GM18519 (cell line): ENCODE data around the gene RAET1G.
"Not testable (repeated sequence)": the region's sequence is repeated elsewhere in the genome, so short reads cannot be mapped to it uniquely, and the experiment has no call there.

Experiments used
- ATAC-seq: cut with Tn5 transposase; IDR thresholded peaks from one replicate; pipeline ENCODE4 v1.9.1; 2021; ENCODE audit warnings: mild to moderate bottlenecking, moderate library complexity; ENCODE audit not compliant: unreplicated experiment, low FRiP score

Gene RAET1G

GRCh38 chr6:149898966-149899365 lies 24.0 kb downstream of the RAET1G start:
- ATAC-seq = no peak

- no peak for ATAC-seq
Observed at GRCh38 chr6:149897855-149898744, 24.8 kb downstream of the RAET1G start, which contains the start of gene RAET1E. Gene RAET1E (minus strand): TSS chr6:149898113. CDS start chr6:149890901, 7,212 bp downstream.

- no peak for ATAC-seq
Observed at GRCh38 chr6:149897015-149897697, 25.8 kb downstream of the RAET1G start.

- ATAC-seq = no peak
Observed at GRCh38 chr6:149896491-149896890, 26.4 kb downstream of the RAET1G start.

GRCh38 chr6:149895833-149896271 lies 27.1 kb downstream of the RAET1G start:
- ATAC-seq = no peak

- no peak for ATAC-seq
Observed at GRCh38 chr6:149895048-149895590, 27.8 kb downstream of the RAET1G start.

- not testable (repeated sequence) for ATAC-seq
Observed at GRCh38 chr6:149891864-149892263, 31.1 kb downstream of the RAET1G start.

- no peak for ATAC-seq
Observed at GRCh38 chr6:149891259-149891658, 31.7 kb downstream of the RAET1G start.

GRCh38 chr6:149890629-149891045 lies 32.3 kb downstream of the RAET1G start:
- no peak for ATAC-seq

GRCh38 chr6:149889326-149889725 lies 33.6 kb downstream of the RAET1G start:
- no peak for ATAC-seq

GRCh38 chr6:149888659-149889058 lies 34.3 kb downstream of the RAET1G start:
- ATAC-seq = no peak

- no peak for ATAC-seq
Observed at GRCh38 chr6:149888093-149888492, 34.8 kb downstream of the RAET1G start.

- ATAC-seq = no peak
Observed at GRCh38 chr6:149887343-149887742, 35.6 kb downstream of the RAET1G start.

GRCh38 chr6:149885888-149886287 lies 37.0 kb downstream of the RAET1G start:
- no peak for ATAC-seq

GRCh38 chr6:149884617-149885016 lies 38.3 kb downstream of the RAET1G start:
- ATAC-seq = no peak

GRCh38 chr6:149884215-149884614 lies 38.7 kb downstream of the RAET1G start:
- no peak for ATAC-seq

GRCh38 chr6:149881860-149882259 lies 41.1 kb downstream of the RAET1G start:
- ATAC-seq = no peak

- no peak for ATAC-seq
Observed at GRCh38 chr6:149881066-149881766, 41.7 kb downstream of the RAET1G start.

GRCh38 chr6:149877659-149878058 lies 45.3 kb downstream of the RAET1G start:
- no peak for ATAC-seq

GRCh38 chr6:149876241-149876933 lies 46.5 kb downstream of the RAET1G start:
- no peak for ATAC-seq
